Renal cortex interstitium (tissue), 11 donors: Measurements from ENCODE around the gene HELZ2. TPM values are rescaled to one million over a fixed set of nuclear protein-coding genes. Genes with fewer than 3 reads are reported as not detected.
A peak's percentile ranks its signal among the peaks of the same experiment; 100 is the strongest.
"Not testable (repeated sequence)": the region's sequence is repeated elsewhere in the genome, so short reads cannot be mapped to it uniquely, and the experiment has no call there.

Experiments used
- DNase-seq, 11 donors: peaks; one replicate each; pipeline ENCODE4 v3.0.0-alpha.2; 2013; ENCODE audit warnings: low read depth in 9 of 11, low spot score in 4 of 11; ENCODE audit errors: extremely low read depth in 1 of 11
- polyA plus RNA-seq, 3 donors: library from polyadenylated mRNA; unstranded; fragments of 120-200 nt; gene quantifications; one replicate each; pipeline ENCODE4 v1.2.1, GENCODE V29; 2013; ENCODE audit not compliant: insufficient read length in 3 of 3

The HELZ2 gene
- polyA plus RNA-seq, 3 donors = 8.0 to 15.6 (median 15.5) TPM

GRCh38 chr20:63559485-63560332, 14.3 kb downstream of the HELZ2 start:
- DNase-seq = not testable (repeated sequence)

DNA sequence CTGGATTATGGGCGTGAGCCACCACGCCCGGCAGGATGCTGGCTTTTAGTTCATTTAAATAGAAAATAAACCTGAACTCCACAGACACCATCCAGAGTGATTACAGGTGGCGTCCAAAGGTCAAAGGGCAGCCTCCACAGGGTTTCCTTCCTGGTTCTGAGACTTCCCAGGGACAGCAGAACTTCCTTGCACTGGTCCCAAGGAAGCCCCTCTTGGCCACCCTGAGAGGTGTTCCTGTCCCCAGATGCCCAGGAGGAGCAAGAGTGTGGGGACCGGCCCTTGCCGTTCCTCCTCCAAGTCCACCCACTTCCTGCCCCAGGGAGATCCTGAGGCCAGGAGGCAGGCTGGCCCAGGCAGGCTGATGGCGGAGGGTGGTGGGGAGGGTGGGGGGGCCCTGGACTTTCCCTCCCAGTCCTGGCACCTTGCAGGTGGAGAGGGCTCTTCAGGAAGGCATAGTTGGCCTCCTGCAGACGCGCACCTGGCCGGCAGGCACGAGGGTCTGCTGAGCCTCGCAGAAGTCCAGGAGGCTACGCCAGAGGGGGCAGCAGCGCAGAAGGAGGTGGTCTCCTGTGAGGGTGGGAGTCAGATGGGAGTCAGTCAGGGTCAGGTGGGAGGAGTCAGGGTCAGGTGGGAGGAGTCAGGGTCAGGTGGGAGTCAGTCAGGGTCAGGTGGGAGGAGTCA, 15.1 kb downstream of the HELZ2 start:
- DNase-seq = no peak

DNA sequence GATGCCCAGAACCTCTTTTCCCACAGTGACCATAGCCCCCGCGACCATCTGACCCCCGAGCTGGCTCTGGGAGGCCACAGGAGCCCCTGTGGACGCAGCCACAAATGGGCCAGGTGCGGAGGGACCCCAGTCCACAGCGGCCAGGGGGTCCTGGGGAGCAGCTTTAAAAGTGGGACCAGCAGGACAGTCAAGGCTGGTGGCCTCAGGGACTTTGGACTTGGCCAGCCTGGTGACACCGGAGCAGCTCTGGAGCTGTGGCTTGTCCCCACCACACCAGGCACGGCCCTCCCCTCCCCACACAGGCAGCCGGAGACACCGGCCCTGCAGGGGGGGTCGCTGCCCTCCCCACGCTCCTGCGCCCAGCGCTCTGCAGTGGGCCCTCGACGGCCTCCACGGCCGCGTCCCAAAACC, 16.6 kb downstream of the HELZ2 start:
- no peak for DNase-seq

- DNase-seq = no peak
Measured at GRCh38 chr20:63556873-63557478, 17.1 kb downstream of the HELZ2 start.

GRCh38 chr20:63555661-63556381, 18.2 kb downstream of the HELZ2 start:
- no peak for DNase-seq

- DNase-seq = no peak
Measured at GRCh38 chr20:63554361-63555278, 19.4 kb downstream of the HELZ2 start.

DNA sequence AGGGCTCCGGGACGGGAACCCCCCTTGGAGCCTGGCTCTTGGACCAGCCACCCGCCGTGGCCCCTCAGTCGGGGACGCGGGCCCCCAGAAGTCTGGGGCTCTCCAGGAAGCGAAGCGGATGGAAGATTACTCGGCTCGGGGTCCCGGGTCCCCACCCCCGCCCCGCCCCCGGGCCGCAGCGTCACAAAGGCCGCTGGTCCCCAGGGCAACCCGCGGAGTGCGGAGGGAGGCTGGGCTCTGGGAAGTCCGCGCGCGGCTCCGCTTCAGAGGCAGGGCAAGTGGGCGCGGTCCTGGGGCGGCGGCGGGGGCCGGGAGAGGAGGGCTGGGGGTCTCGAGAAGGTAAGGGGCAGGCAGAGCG, 20.1 kb downstream of the HELZ2 start, which contains the start of gene FNDC11:
Gene FNDC11 (plus strand): TSS at position 227 of the 358 bp plus-strand sequence. CDS start 1,505 bp downstream, outside the sequence.
- peak in 4 of 11 donors; percentile 54 to 64 (median 62) for DNase-seq

GRCh38 chr20:63553251-63553932, 20.6 kb downstream of the HELZ2 start:
- peak in 6 of 11 donors; percentile 48 to 69 (median 56) for DNase-seq

DNA sequence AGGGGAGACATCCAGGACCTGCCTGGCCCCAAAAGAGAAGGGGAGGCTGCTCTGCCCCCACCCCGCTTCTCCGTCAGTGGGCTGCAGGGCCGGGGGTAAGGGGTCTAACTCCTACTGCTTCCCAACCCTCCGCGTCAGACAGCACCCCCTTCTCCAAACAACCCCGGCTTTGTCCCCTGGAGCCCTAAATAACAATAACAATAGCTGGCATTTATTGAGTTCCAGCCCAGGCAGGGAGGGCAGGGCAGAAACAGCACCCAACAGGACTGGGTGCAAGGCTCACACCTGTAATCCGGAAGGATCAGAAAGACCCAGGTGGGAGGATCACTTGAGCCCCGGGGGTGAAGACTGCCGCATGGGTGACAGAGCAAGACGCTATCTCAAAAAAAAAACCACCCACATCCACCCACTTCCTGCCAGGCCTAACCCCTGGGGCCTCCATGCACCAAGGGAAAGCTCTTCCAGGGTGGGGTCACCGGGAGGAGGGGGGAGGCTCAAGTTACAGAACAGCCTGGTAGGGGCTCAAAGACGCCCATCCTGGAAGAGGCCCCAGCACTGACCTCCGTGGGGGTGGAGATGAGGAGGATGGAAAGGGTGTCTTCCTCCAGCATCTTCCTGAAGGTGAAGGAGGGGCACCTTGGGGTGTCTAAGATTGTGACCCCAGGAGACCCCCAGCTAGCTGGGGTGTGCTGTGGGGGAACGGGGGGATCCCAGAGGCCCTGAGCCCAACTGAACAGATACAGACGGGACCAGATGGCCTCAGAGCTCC, 21.4 kb downstream of the HELZ2 start:
- no peak for DNase-seq

- no peak for DNase-seq
Measured at GRCh38 chr20:63551068-63551467, 23.0 kb downstream of the HELZ2 start.

DNA sequence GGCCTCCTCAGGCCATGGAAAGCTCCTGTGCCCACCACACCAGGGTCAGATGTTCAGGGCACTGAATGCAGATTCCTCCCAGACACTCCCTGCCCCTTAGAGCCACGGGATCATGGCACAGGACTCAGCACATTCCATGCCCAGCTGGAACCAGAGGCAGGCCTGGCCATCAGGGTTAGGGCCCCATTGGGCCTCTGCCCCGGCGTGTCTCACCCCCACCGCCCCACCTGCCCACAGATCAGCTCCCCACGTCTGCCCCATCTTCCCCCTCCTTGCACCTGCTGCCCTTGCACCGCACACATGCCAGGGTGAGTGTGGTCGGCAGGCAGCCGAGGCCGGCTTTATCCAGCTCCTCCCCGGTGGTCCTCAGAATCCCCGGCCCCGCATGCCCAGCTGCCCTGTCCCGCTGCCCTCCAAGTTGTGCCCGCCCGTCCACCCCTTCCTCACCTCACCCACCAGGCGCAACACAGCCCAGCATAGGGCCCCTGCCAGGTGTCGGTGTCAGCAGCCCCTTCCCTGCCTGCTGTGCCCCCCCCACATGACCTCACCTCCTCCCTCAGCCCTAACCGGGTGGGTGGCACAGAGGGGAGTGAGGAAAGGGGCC, 24.3 kb downstream of the HELZ2 start:
- DNase-seq = no peak

GRCh38 chr20:63549019-63549418, 25.0 kb downstream of the HELZ2 start:
- DNase-seq = no peak

GRCh38 chr20:63548542-63548941, 25.5 kb downstream of the HELZ2 start:
- no peak for DNase-seq

DNA sequence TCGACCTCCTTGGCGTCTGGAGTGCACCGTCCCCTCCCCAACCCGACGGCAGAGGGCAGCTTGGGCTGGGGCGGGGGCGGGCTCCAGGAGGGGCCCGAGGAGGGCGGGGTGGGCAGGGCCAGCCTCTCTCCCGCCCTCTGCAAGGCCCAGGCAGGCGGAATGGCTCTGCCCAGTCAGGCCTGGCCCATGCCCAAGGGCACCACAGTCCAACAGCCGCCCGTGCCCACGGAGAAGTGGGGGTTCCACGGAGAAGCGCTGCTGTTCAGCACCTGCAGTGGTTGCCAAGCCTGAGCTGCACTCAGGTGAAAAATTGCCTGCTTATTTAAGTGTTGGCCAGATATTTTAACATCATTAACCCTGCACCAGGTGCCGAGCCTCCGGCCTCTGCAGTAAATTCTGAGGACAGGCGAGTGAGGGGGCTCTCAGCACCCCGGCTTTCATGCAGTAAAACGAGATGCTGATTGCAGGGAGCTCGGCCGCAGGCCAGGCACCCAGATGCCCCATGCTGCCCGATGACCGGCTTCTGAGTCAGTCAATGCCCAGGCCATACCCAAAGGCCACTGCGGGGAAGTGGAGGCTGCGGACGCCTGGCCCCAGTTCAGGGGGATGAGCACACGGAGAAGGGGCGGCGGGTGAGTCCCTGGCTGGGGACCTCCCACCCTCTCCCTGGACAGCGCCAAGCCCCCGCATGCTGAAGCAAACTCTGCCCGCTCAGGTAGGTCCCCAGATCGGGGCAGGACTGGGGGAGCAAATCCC, 26.1 kb downstream of the HELZ2 start, which contains the start of gene SRMS:
Gene SRMS (minus strand): TSS at position 25 of the 756 bp plus-strand sequence. CDS start 286 bp downstream, outside the sequence.
- no peak for DNase-seq

GRCh38 chr20:63546956-63547724, 26.9 kb downstream of the HELZ2 start:
- no peak for DNase-seq
